Astrocyte (in vitro differentiated cells and primary cell): ENCODE data around the gene ZCWPW2. TPM values are rescaled to one million over a fixed set of nuclear protein-coding genes. Genes with fewer than 3 reads are reported as not detected.

Experiments used
- DNase-seq: peaks from one replicate; pipeline ENCODE4 v3.0.0-alpha.2; 2010; ENCODE audit warnings: low read depth
- FAIRE-seq: peaks from 2 replicates; lab custom pipeline; 2011; peaks lifted over from hg19 to GRCh38; lab: Jason Lieb, UNC
- H2AFZ ChIP-seq: 2 replicates; pipeline ENCODE4 v1.6.0; 2012; ENCODE audit warnings: low read depth, low read length, inconsistent platforms
- H3K27ac ChIP-seq: 2 replicates; pipeline ENCODE4 v1.5.1; 2011; ENCODE audit warnings: low read depth, low read length, inconsistent platforms
- H3K27me3 ChIP-seq: 2 replicates; pipeline ENCODE4 v1.6.0; 2011; ENCODE audit warnings: low read length, inconsistent platforms; ENCODE audit not compliant: insufficient read depth
- H3K36me3 ChIP-seq: 2 replicates; pipeline ENCODE4 v1.5.1; 2011; ENCODE audit warnings: low read length, inconsistent platforms; ENCODE audit not compliant: insufficient read depth
- H3K4me1 ChIP-seq: 2 replicates; pipeline ENCODE4 v1.5.1; 2011; ENCODE audit warnings: low read length, inconsistent platforms; ENCODE audit not compliant: insufficient read depth
- H3K4me2 ChIP-seq: 2 replicates; pipeline ENCODE4 v1.6.0; 2012; ENCODE audit warnings: low read length, inconsistent platforms
- H3K4me3 ChIP-seq: 2 replicates; pipeline ENCODE4 v1.5.1; 2011; ENCODE audit warnings: low read depth, mild to moderate bottlenecking, low read length, inconsistent platforms; ENCODE audit not compliant: insufficient read depth
- H3K79me2 ChIP-seq: 2 replicates; pipeline ENCODE4 v1.6.0; 2012; ENCODE audit warnings: mild to moderate bottlenecking, low read length, inconsistent platforms; ENCODE audit not compliant: insufficient read depth
- H3K9ac ChIP-seq: 2 replicates; pipeline ENCODE4 v1.6.0; 2012; ENCODE audit warnings: mild to moderate bottlenecking, low read length, inconsistent platforms
- H3K9me3 ChIP-seq: 2 replicates; pipeline ENCODE4 v1.5.1; 2012; ENCODE audit warnings: low read depth, mild to moderate bottlenecking, low read length, inconsistent platforms; ENCODE audit not compliant: insufficient read depth
- H4K20me1 ChIP-seq: 2 replicates; pipeline ENCODE4 v1.6.0; 2012; ENCODE audit warnings: low read length, inconsistent platforms; ENCODE audit not compliant: insufficient read depth
- H3K27ac Mint-ChIP-seq: one replicate; pipeline ENCODE4 v1.8.0; 2021; ENCODE audit warnings: mild to moderate bottlenecking, mixed read lengths; ENCODE audit not compliant: unreplicated experiment
- H3K27me3 Mint-ChIP-seq: one replicate; pipeline ENCODE4 v1.8.0; 2021; ENCODE audit warnings: low read depth, mixed read lengths; ENCODE audit not compliant: unreplicated experiment
- H3K36me3 Mint-ChIP-seq: one replicate; pipeline ENCODE4 v1.8.0; 2021; ENCODE audit warnings: low read depth, mixed read lengths; ENCODE audit not compliant: unreplicated experiment
- H3K4me1 Mint-ChIP-seq: one replicate; pipeline ENCODE4 v1.8.0; 2021; ENCODE audit warnings: low read depth, mixed read lengths; ENCODE audit not compliant: unreplicated experiment
- H3K4me3 Mint-ChIP-seq: one replicate; pipeline ENCODE4 v1.8.0; 2021; ENCODE audit warnings: mild to moderate bottlenecking, moderate library complexity, mixed read lengths; ENCODE audit not compliant: unreplicated experiment
- H3K9me3 Mint-ChIP-seq: one replicate; pipeline ENCODE4 v1.8.0; 2021; ENCODE audit warnings: mild to moderate bottlenecking, mixed read lengths; ENCODE audit not compliant: unreplicated experiment
- EZH2 ChIP-seq: IDR thresholded peaks from 2 replicates; pipeline ENCODE4 v1.6.1; 2012; ENCODE audit warnings: mild to moderate bottlenecking, low read length, inconsistent platforms; ENCODE audit not compliant: insufficient read depth
- total RNA-seq: library from RNA; stranded (reverse); gene quantifications from 2 replicates; pipeline ENCODE4 v1.2.1, GENCODE V29; 2021
- TF ChIP-seq, protein P1 (sequence below): IDR thresholded peaks from 2 replicates; pipeline ENCODE4 v1.5.1; 2011; ENCODE audit warnings: low read depth, mild to moderate bottlenecking, inconsistent platforms, low read length, moderate library complexity; ENCODE audit not compliant: insufficient read depth

ZCWPW2 gene
- total RNA-seq, 1 donor from 2014 or later, result 0.57 TPM

DNA sequence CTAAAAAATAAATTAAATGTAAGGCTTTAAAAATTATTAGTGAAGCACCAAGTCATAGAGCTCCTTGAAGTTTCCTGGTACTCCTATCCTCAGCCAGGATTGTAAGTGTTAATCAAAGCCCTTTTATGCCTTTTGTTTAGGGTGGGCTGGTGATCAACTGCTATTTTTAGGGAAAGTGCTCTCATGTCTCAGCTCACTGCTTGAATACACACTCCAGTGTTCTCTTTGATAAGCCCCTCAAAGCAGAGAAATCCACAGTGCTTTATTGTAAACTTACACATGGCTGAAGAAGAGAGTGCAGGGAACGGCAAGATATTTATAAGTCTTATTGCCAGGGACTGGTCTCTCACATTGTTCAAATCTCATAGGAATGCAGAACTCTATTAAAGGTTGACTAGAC is 156.5 kb downstream of the ZCWPW2 start:
- H3K27me3 Mint-ChIP-seq, result no peaks in the 10 kb centered on the region
- no peak overlapping the region for H3K27ac Mint-ChIP-seq
- FAIRE-seq, result no peak
- Histone ChIP-seq H3K4me2 (no peak overlapping the region), H3K4me3 (no peak overlapping the region), H3K27me3 (no peaks in the 10 kb centered on the region), H3K36me3 (no peaks in the 10 kb centered on the region), H4K20me1 (no peaks in the 10 kb centered on the region), H3K27ac (no peak overlapping the region), H3K9ac (no peak overlapping the region), H3K79me2 (no peaks in the 10 kb centered on the region), H3K9me3 (no peaks in the 10 kb centered on the region), H3K4me1 (no peaks in the 10 kb centered on the region), H2AFZ (no peak overlapping the region)
- TF ChIP-seq, protein P1, sequence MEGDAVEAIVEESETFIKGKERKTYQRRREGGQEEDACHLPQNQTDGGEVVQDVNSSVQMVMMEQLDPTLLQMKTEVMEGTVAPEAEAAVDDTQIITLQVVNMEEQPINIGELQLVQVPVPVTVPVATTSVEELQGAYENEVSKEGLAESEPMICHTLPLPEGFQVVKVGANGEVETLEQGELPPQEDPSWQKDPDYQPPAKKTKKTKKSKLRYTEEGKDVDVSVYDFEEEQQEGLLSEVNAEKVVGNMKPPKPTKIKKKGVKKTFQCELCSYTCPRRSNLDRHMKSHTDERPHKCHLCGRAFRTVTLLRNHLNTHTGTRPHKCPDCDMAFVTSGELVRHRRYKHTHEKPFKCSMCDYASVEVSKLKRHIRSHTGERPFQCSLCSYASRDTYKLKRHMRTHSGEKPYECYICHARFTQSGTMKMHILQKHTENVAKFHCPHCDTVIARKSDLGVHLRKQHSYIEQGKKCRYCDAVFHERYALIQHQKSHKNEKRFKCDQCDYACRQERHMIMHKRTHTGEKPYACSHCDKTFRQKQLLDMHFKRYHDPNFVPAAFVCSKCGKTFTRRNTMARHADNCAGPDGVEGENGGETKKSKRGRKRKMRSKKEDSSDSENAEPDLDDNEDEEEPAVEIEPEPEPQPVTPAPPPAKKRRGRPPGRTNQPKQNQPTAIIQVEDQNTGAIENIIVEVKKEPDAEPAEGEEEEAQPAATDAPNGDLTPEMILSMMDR, result no peak
- TF ChIP-seq EZH2, result no peak
- no peak for DNase-seq
- no peaks in the 10 kb centered on the region for H3K36me3 Mint-ChIP-seq
- H3K4me1 Mint-ChIP-seq, result no peaks in the 10 kb centered on the region
- H3K4me3 Mint-ChIP-seq, result no peak overlapping the region
- no peaks in the 10 kb centered on the region for H3K9me3 Mint-ChIP-seq

DNA sequence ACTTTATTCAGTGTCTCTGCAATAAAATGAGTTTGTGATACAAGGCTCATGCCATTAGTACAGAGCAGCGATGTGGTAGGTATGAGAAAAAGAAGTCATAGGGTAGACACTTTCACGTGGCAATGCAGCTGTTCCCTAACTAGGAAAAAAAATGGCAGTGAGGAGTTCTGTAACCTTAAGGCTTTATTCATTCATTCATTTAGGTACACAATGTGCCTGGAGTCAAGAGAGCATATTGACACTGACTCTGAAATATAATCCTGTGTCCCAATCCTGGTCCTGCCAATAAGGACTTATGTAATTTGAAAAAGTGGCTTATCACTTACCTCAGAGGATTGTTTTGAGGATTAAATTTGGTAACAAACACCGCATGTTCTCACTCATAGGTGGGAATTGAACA is 173.1 kb downstream of the ZCWPW2 start:
- Histone ChIP-seq H3K4me3 (no peak overlapping the region), H2AFZ (no peak overlapping the region), H3K36me3 (no peaks in the 10 kb centered on the region), H3K9ac (no peak overlapping the region), H3K4me1 (no peaks in the 10 kb centered on the region), H3K27ac (no peak overlapping the region), H4K20me1 (no peaks in the 10 kb centered on the region), H3K27me3 (no peaks in the 10 kb centered on the region), H3K79me2 (no peaks in the 10 kb centered on the region), H3K4me2 (no peak overlapping the region), H3K9me3 (no peaks in the 10 kb centered on the region)
- Mint-ChIP-seq H3K4me3 (no peak overlapping the region), H3K27me3 (no peaks in the 10 kb centered on the region), H3K4me1 (no peaks in the 10 kb centered on the region), H3K36me3 (no peaks in the 10 kb centered on the region), H3K27ac (no peak overlapping the region), H3K9me3 (no peaks in the 10 kb centered on the region)
- no peak for TF ChIP-seq EZH2
- TF ChIP-seq, protein P1, result no peak
- FAIRE-seq, result no peak
- DNase-seq, result no peak

DNA sequence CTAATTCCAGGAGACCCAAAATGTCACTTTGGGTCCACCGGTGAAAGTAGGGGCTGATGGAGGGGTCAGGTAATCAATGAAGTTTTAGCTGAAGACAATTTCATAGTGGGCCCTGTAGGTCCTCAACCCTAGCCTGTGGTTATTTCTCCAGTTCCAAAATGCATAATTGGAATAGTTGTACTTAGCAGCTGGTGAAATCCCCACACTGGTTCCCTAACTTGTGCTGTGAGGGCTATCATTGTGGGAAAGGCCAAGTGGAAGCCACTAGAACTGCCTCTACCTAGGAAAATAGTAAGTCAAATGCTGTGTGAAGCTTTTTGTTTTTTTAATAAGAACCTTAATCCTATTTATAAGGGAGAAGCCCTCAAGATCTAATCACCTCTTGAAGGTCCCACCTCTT is 193.8 kb downstream of the ZCWPW2 start:
- Mint-ChIP-seq H3K4me3 (no peak overlapping the region), H3K27me3 (no peaks in the 10 kb centered on the region)

More for the DNA sequence above, 193.8 kb downstream of the ZCWPW2 start:
- H3K27me3 ChIP-seq, result no peaks in the 10 kb centered on the region
- H3K4me1 ChIP-seq, result no peaks in the 10 kb centered on the region
- H3K36me3 Mint-ChIP-seq, result no peaks in the 10 kb centered on the region
- no peak for FAIRE-seq
- H3K4me2 ChIP-seq, result no peak overlapping the region
- no peaks in the 10 kb centered on the region for H3K36me3 ChIP-seq
- no peak for DNase-seq
- H4K20me1 ChIP-seq, result no peaks in the 10 kb centered on the region
- no peak overlapping the region for H3K27ac ChIP-seq
- H3K27ac Mint-ChIP-seq, result no peak overlapping the region
- H3K9me3 Mint-ChIP-seq, result peaks cover 16% of the 10 kb centered on the region
- H2AFZ ChIP-seq, result no peak overlapping the region
- no peak overlapping the region for H3K4me3 ChIP-seq
- TF ChIP-seq EZH2, result no peak
- TF ChIP-seq, protein P1, result no peak
- H3K4me1 Mint-ChIP-seq, result no peaks in the 10 kb centered on the region
- H3K9ac ChIP-seq, result no peak overlapping the region
- H3K79me2 ChIP-seq, result no peaks in the 10 kb centered on the region
- peaks cover 2% of the 10 kb centered on the region for H3K9me3 ChIP-seq
